ENCODE results near the gene ZNF839. TPM values are rescaled to one million over a fixed set of nuclear protein-coding genes. Genes with fewer than 3 reads are reported as not detected.
"Not testable (repeated sequence)": the region's sequence is repeated elsewhere in the genome, so short reads cannot be mapped to it uniquely, and the experiment has no call there.

ZNF839 gene
- total RNA-seq, 1 experiment from 2014 or later: 12.6 TPM

DNA sequence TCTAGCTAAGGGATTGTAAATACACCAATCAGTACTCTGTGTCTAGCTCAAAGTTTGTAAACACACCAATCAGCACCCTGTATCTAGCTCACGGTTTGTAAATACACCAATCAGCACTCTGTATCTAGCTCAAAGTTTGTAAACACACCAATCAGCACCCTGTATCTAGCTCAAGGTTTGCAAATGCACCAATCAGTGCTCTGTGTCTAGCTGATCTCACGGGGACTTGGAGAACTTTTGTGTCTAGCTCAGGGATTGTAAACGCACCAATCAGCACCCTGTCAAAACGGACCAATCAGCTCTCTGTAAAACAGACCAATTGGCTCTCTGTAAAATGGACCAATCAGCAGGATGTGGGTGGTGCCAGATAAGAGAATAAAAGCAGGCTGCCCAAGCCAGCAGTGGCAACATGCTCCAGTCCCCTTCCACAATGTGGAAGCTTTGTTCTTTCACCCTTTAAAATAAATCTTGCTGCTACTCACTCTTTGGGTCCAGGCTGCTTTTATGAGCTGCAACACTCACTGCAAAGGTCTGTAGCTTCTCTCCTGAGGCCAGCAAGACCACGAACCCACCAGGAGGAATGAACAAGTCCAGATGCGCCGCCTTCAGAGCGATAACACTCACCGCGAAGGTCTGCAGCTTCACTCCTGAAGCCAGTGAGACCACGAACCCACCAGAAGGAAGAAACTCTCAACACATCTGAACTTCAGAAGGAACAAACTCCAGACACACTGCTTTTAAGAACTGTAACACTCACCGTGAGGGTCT, 21.1 kb upstream of the ZNF839 start:
- DNase-seq (ENCODE audit: low read depth, low spot score); in situ Hi-C loops (cut with HindIII; ENCODE audit: low pct_unique_long_range_greater_than_20kb, low sequenced_read_pairs): not testable (repeated sequence)

DNA sequence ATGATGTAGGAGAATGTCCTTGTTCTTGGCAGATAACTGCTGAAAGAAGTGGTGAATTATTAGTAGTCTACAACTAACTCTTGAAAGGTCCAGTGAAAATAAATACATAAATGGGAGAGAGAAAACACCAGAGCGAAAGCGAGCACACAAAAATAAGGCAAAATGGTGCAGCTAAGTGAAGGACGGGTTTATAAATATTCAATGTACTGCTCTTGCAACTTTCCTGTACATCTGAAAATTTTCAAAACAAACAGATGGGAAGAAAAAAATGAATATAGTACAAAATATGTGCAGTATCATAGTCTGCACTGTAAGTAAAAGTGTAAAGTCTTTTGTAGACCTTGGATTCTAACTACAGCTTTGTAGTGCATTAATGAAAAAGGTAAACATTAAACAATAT, 15.9 kb upstream of the ZNF839 start:
- DNase-seq (ENCODE audit: low read depth, low spot score): no peak
- in situ Hi-C loops (cut with HindIII; ENCODE audit: low pct_unique_long_range_greater_than_20kb, low sequenced_read_pairs): no loop called here

DNA sequence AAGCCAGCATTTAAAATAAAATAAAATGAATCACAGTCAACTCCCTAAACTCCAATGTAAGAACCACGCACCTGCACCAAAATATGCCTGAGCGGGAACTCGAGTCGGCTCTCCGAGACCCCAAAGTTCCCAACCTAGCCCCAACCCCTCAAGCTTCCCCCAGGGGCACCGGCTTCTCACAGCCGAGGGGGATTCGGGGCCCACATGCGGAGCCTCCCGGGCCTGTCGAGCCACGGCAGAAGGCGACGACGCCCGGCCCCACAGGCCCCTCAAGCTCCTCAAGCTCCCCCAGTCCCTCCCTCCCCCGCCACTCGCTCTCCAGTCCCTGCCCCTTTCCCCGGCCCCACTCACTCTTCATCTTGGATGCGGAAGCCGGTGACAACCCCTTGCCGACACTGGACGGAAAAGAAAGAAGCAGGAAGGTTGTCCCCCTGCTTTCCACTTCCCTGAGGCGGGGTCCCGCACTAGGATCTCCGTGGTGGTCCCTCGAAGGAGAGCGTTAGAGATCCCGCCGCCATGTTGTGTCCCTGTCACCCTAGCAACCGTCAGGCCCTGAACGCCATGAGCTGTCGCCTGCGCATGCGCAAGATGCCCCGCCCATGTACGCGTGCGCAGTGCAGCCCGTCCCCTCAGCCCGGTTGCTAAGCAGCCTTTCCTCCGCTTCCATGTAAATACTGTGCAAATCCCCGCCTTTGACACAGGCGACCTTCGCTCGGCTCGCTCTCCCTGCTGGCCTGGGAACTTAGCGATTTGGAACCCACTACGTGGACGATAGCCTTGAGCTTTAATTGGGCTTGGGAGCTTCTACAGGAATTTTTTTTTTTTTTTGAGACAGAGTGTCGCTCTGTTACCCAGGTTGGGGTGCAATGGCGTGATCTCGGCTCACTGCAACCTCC, 14.7 kb upstream of the ZNF839 start, which contains the start of gene MOK:
Gene MOK, minus strand, starts transcription at position 554 of the 896 bp plus-strand sequence. Its CDS starts 196 bp downstream, at position 358.
- peak; percentile 97 for DNase-seq (ENCODE audit: low read depth, low spot score)
- in situ Hi-C loops (cut with HindIII; ENCODE audit: low pct_unique_long_range_greater_than_20kb, low sequenced_read_pairs): no loop called here

DNA sequence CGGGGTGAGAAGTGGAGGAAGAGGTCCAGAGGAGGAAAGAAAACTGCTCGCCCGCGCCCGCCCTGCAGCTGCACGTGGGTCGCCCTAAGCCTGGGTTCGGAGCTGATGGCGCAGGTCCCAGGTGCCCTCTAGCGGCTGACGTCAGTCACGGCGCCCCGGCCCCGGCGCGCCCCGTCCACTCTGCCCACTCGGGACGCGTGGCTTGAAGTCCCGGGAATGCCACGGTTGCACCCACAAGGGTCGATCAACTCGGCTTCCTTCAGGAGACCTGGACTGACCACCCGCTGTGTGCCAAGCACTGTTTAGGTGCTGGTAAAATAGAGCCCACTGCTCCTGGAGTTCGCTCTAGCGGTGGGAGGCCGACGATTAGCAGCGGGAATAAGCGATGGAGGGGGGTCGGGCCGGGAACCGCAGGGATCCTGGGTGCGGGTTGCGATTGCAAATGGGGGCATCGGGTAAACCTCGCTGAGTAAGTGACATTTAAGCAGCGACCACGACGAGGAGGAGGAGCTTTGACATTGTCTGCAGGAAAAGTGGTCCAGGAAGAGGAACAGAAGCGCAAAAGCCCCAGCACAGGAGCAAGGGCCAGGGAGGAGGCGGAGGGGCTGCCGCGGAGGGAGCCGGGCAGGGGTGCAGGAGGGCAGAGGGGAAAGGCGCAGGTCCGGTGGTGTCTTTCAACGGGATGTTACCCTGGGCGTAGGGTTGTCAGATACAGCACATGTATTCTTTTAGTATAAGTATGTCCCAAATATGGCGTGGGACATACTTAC, 5.1 kb upstream of the ZNF839 start:
- in situ Hi-C loops (cut with HindIII; ENCODE audit: low pct_unique_long_range_greater_than_20kb, low sequenced_read_pairs): no loop called here
- DNase-seq (ENCODE audit: low read depth, low spot score): peak; percentile 85

DNA sequence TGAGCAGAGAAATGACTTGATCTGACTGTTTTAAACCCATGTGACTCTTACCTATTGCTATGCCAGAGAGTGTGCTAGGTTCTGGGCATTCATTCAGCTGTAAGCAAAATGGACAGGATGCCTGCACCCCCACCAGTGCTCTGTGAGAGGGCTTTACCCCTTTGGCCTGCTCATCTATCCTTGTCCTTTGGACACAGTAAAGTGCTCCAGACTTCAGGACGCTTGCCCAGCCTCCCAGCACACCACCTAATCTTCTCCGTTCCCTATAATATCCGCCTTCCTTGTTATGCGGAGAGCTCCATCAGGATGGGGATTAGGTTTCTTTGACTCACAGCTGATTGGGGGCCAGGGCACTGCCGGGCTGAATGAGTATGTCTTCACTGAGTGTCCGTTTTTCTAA, 4.4 kb upstream of the ZNF839 start:
- in situ Hi-C loops (cut with HindIII; ENCODE audit: low pct_unique_long_range_greater_than_20kb, low sequenced_read_pairs): no loop called here
- DNase-seq (ENCODE audit: low read depth, low spot score): no peak

DNA sequence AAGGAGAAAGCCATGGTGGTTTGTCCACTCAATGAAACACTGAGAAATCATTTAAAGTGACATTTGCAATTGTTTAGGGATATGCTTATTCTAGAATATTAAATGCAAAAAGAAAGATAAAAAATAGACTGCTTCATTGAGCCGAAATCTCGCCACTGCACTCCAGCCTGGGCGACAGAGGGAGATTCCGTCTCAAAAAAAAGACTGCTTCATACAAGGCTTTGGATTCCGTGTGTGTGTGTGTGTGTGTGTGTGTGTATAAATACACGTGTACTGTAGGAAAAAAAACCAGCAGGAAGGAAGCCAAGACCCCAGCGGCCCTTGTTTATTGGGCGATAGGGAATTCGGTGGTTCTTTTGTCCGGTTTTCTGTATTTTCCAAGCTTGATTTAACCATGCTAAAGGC, 3.2 kb upstream of the ZNF839 start:
- peak; percentile 74 for DNase-seq (ENCODE audit: low read depth, low spot score)
- in situ Hi-C loops (cut with HindIII; ENCODE audit: low pct_unique_long_range_greater_than_20kb, low sequenced_read_pairs): no loop called here

DNA sequence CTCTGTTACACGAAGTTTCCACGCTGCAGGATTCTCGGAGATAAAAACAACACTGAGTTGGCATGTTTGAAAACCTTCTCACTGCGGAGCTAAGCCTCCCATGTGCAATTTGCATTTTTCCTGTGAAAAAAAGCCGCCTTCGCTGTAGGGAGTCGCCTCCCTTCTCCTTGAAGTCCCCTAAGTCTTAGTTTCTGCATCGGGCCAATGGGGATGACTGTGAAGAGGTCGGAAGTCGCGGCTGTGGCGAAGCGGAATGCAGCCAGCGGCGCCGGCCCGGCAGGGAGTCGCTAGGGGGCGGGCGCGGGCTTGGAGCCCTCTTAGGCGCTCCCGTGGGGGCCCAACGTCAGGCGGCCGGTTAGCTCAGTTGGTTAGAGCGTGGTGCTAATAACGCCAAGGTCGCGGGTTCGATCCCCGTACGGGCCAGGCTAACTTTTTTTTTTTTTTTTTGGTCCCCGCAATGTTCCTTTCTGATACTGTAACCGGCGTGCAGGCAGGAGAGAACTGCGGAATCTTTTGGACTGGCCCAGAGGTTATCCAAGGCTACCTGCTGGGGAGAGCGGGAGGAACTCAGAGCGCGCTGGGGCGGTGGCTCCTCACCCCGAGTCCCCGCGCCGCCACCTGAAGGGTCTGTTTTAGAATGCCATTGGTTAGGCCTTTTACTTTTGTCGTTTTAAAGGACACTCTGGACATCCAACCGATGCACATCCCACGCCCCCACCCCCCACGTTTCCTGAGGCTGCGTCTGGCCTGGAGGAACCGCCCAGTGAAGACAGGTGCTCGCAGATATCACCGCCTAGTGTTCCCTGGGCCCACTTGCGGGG, 2.6 kb upstream of the ZNF839 start:
- DNase-seq (ENCODE audit: low read depth, low spot score): peak; percentile 93
- in situ Hi-C loops (cut with HindIII; ENCODE audit: low pct_unique_long_range_greater_than_20kb, low sequenced_read_pairs): no loop called here

DNA sequence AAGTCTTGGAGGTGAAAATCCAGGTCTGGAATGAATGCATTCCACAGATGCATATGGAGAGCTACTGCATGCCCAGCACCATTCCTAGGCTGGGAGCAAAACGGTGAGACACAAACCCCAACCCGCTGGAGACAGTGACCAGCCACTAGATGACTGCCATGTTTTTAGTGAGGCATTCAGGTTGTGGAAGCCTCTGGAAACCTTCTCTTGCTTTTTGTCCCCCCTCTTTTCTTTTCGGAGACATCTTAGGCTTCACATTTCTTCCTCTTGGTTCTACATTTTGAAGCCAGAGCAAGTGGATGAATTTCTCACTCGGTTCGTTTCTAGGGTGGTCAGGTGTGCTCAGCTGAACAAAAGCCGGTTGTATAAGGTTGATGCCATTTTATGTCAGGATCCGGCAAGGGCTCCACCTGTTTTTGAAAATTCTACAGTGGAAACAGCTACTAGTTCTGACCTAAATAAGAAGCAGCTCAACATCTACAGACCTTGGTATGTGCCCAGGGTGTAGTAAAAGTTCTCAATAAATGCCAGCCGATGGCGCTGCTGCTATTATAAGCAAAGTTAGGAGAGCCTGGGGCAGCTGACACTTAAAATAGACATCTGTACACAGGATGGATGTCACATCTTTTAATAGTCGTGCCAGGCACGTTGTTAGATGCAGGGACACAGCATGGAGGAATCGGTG, 1.8 kb upstream of the ZNF839 start:
- in situ Hi-C loops (cut with HindIII; ENCODE audit: low pct_unique_long_range_greater_than_20kb, low sequenced_read_pairs): no loop called here
- DNase-seq (ENCODE audit: low read depth, low spot score): peak; percentile 85

DNA sequence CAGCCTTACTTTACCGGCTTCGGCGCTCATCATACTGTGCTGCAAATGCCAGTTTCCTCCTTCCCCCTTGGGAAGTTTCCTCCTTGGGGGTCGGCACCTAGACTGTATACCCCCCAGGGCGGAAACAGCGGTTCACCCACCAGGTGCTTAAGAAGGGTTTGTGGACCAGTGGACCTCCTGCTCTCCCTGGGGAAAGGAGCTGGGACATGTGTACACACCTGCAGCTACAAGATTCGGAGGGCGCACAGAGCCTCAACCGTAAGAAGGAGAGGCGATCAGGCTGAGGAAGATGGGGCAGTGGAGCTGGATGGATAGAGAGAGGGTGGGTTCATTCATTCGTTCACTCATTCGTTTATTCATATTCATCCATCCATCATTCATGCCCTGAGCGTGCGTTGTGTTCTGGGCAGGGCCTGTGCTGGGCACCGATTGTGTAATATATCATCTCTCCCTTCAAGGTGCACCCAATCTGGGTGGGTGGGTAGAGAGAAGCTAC, 717 bp upstream of the ZNF839 start:
- in situ Hi-C loops (cut with HindIII; ENCODE audit: low pct_unique_long_range_greater_than_20kb, low sequenced_read_pairs): no loop called here
- DNase-seq (ENCODE audit: low read depth, low spot score): no peak

DNA sequence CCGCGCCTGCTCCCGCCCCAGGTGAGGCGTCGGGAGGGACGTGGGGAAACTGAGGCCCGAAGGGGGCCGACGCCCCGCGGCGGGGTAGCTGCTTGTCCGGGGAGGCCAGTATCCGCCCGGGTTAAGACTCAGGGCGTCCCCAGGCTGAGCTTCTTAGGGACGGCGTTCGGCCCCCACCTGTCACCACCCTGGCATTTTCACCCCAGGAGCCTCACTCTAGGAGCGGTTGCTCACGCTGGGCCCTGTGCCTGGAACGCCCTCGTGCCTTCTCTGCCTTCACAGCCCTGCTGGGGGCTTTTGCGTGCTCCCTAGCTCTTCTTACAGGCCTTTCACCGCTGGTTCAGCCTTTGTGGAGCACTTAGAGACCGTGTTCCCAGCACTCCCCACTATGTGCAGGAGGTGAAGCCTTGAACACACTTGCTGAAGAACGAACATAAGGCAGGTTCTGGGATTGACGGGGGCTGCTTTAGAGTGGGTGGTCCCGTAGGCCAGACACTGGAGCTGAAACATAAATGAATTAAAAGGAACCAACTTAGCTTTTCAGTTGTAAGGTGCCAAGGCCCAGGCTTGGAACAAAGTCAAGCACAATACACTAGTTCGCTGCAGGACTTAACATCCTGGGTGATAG, 601 bp downstream of the ZNF839 start:
- in situ Hi-C loops (cut with HindIII; ENCODE audit: low pct_unique_long_range_greater_than_20kb, low sequenced_read_pairs): no loop called here
- peak; percentile 30 for DNase-seq (ENCODE audit: low read depth, low spot score)

DNA sequence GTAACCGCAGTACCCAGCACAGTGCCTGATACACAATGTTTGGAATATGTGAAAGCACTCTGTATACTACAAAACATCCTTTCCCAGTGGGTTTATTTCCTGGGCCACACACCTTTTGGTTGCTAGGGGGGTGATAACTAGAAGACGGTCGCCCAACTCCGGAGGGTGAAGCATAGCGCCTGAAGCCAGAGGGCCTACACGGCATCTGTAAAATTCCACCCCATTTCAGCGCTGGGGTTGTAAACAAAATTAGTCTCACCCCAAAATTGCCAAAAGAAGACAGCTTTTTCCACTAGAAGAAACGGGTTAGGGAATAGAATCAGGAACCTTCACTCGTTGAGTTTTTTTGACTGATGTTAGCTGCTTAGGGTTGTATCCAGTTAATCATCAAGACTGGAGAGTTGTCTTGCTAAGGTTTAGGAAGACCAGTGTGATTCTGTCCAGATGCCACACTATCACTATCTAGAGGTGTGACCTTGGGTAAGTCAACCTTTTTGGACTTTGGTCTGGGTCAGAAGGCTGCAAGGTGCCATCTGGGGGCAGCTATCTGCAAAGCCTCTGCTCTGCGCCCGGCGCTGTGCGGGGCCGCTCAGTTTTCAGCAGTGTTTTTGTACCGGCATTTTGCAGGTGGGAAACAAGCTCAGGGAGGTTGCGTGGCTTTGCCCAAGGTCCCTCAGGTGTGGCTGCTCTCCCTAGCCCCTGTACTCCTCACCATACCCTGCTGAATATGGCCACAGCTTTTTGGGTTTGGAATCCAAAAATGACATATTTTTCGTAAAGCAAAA, 1.3 kb downstream of the ZNF839 start:
- in situ Hi-C loops (cut with HindIII; ENCODE audit: low pct_unique_long_range_greater_than_20kb, low sequenced_read_pairs): no loop called here
- DNase-seq (ENCODE audit: low read depth, low spot score): no peak

DNA sequence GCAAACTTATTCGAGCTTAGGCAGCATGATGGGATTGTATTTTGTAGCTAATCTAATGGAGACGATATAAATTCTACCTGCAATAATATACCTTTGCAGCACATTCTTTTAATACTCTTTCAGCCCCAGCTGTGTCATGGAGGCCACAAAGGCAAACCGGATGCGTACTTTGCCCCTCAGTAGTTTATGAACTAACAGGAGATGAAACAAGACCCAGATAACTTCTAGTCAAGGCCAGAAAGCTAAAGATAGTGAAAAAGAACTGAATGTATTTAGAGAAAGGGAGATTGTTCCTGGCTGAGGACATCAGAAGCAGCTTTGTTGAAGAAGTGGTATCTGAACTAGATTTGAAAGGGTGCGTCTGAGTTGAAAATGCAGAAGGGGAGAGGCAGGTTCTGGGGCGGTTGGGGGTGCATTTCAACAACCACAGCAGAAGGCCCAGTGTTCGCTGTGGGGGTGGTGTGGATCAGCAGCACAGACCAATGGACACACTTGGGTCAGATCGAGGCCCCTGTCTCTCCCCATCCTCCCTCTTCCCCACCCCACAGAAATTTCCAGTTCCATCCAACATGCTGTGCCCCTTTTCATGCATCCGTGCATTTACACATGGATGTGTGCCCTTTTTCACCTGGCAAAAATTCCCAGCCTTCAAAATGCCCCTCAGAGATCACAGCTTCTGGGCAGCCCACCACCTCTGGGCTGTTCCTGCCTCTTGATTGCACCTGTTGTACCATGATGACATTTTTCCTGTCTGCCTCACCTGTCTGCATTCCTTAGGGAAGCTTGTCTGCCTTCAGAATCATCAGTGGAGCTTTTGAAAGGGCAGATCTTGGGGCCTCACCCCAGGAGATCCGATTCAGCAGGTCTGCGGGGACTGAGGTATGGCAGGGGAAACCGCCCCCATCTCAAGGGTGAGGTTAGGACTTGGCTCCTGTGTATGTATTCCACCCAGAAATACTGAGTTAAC, 2.2 kb downstream of the ZNF839 start:
- DNase-seq (ENCODE audit: low read depth, low spot score): no peak
- in situ Hi-C loops (cut with HindIII; ENCODE audit: low pct_unique_long_range_greater_than_20kb, low sequenced_read_pairs): no loop called here

DNA sequence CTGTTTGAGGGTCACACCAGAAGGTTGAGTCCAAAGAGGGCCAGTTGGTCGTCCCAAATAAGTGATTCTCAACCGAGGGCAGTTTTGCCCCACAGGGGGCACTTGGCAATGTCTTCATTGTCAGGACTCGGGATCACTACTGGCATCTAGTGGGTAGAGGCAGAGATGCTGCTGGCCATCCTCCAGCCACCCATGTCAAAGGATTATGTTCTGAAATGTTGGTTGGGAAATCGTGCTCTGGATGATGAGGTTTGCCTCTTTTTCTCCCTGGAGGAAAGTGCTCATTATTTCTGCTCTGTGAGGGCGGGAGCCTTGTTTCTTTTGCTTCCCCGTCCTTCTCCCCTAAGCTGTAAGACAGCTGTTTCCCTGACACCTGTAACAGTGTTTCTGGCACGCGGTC, 3.6 kb downstream of the ZNF839 start:
- in situ Hi-C loops (cut with HindIII; ENCODE audit: low pct_unique_long_range_greater_than_20kb, low sequenced_read_pairs): no loop called here
- DNase-seq (ENCODE audit: low read depth, low spot score): peak; percentile 93

DNA sequence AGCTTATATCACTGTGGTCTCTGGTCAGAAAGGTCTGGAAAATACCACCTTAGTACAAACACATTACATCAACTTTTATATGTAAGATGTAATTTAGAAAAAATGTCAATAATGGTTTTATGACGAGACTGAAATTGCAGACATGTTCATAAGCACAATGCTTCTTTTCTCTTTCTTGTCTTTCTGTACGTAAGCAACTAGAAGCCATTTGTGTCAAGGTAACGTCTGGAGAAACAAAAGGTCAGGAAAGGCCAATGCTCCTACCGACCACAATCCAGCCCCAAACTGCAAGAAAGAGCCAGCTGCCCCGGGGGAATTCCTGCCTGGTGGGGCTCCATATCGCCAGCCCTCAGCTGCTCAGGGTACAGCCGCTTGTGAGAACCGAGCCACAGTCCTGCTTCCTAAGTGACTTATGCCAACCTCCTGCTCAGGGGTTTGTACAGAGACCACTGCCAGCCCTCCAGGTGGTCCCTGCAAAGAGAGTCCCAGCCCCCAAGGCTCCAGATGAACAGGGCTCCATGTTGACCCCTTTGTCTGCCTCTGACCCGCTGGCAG, 6.3 kb downstream of the ZNF839 start:
- in situ Hi-C loops (cut with HindIII; ENCODE audit: low pct_unique_long_range_greater_than_20kb, low sequenced_read_pairs): no loop called here
- peak; percentile 93 for DNase-seq (ENCODE audit: low read depth, low spot score)
